Posterior cingulate gyrus (tissue), 11 donors: Measurements from ENCODE around the gene ANXA11.
"Not testable (repeated sequence)": the region's sequence is repeated elsewhere in the genome, so short reads cannot be mapped to it uniquely, and the experiment has no call there.

Source experiments
- DNase-seq, 10 donors: peaks; one replicate each; pipeline versions ENCODE4 v3.0.0 to v3.0.0-alpha.2; 2020 to 2021; ENCODE audit warnings: mixed read lengths in 3 of 10
- intact Hi-C: fragments of 100-400 bp; cut with DNase I; formaldehyde crosslinking; loops from one replicate; pipeline ENCODE4 v1.15.1; 2023

ANXA11 gene

DNA sequence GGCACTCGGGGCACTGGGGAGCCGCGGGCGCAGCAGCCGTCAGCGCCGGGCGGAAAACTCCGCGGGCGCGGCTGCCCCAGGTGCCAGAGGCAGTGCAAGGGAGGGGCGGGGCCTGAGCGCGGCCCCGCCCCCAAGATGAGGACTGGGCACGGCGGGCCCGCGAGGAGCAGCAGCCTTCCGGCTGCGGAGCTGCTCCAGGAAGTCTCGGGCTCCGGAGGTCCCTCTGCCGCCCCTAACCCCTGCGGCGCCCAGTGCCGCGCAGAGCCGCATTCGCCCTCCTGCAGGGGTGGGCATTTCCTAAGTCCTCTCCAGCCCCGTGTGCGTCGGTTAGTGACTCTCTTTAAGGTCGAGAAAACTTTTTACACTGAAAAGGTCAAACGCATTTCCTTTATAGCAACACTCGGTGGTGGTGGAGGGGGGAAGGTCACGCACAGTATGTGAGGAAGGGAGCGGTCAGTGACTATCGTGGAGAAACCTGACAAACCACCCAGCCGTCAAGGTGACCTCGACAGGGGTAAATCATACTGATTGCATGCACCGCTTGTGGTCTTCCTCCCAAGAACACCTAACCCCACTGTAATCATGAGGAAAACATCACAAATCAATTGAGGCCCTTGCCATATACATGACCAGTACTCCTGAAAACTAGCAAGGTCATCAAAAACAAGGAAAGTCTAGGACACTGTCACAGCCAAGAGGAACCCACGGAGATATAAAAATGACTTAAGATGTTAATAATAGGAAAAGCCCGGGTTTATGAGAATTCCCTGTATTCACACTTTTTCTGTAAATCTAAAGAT is at the start of gene ANXA11:
Gene ANXA11 (minus strand): TSS at position 61 of the 800 bp plus-strand sequence. CDS start 32,676 bp downstream, outside the sequence.
- intact Hi-C loops = no loop called here
- peak in 7 of 10 donors; percentile 44 to 94 (median 66) for DNase-seq

DNA sequence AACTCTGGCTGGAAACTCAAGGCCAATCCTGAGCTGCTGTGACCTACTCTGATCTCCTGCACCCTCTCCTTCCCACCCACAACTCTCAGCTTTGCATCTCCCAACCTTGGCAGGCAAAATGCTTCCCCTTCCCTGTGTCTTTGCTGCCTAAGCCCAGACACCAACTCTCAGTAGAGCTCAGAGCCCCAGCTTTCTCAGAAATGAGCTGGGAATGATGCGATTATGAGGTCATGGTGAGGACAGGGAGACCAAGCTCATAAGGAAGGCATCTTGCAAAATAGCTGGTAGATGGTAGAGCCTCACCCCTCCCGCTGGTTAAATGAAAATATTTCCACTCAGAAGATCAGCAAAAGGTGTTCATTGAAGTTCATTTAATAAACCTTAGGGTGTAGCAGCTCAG is 49.4 kb upstream of the ANXA11 start:
- DNase-seq, intact Hi-C loops: not testable (repeated sequence)

DNA sequence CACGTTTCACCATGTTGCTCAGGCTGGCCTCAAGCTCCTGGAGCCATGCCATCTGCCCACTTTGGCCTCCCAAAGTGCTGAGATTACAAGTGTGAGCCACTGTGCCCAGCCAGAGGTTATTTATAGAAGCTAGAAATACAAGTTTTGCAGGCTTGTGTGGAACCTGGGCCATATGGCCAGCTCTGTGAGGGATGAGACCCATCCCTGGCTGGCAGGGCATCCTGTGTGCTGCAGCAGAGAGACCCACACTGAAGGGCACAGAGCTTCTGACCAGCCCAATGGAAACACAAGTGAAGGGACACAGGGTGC is 48.6 kb upstream of the ANXA11 start:
- intact Hi-C loops = not testable (repeated sequence)

DNA sequence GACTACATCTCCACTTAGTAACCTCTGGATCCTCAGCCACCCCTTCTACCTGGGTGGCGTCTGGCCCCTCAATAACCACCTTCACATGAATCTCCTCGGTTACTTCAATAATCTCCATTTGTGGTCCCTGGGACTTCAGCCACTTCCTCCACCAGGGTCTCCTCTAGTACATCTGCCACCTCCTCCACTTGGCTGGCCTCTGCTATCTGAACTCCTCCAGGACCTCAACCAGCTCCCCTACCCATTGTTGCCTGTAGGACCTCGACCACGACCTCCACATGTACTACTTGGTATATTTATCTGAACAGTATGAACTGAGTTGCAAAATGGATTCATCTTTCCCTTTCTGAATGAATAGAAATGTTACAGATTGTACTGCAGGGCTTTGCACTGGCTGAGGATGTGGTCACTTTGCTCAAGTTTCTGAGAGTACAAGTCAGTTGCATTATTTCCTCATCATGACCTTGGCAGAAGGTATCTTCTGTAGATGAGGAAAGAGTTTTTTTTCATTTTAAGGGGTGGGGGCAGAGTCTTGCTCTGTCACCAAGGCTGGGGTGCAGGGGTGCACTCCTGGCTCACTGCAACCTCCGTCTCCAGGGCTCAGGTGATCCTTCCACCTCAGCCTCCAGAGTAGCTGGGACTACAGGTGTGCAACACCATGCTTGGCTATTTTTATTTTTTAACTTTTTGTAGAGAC is 48.1 kb upstream of the ANXA11 start:
- DNase-seq = no peak
- intact Hi-C loops = no loop called here

More for the DNA sequence above, 48.6 kb upstream of the ANXA11 start:
- not testable (repeated sequence) for DNase-seq

DNA sequence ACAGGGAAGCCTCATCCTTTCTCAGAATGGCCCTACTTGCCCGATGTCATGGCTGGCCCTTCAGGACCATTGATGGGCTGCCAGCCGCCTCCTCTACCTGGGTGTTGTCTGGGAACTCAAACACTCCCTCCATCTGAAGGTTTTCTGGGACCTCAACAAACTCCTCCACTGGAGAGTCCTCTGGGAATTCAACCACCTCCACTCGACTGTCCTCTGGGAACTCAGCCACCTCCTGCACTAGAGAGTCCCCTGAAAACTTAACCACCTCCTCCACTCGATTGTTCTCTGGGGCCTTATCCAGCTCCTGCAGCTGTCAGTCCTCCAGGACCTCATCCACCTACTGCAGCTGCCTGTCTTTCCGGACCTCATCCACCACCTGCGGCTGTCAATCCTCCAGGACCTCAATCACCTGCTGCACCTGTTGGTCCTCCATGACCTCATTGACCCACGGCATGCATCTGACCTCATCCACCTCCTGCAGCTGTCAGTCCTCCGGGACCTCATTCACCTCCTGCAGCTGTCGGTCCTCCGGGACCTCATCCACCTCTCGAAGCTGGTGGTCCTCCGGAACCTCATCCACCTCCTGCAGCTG is 47.1 kb upstream of the ANXA11 start:
- no peak for DNase-seq

DNA sequence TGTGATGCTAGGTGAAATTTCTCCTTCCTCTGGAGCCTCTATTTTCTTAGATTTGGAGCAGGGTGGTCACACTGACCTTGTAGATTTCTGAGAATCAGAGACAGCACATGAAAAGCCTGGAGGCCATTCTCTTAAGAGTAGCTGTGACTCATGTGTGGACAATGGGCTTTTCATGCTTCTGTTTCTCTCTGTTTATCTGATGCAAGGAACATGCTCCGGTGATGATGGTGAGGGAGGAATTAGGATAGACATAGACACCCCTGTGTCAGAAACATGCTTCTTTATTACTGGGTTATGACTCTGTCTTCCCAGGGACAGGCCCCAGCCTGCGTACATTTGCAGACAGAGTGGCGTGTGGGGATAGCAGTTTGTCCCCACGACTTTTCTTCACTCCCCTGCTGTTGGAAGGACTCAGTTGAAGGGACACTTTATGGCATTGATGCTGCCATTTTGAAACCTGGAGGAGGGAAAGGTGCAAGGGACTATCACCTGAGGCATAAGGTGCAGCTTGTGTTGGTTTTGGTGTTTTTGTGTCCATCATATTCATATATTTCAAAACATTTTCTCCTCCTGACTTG is 46.5 kb upstream of the ANXA11 start:
- DNase-seq = not testable (repeated sequence)

More for the DNA sequence above, 47.1 kb upstream of the ANXA11 start:
- intact Hi-C loops = no loop called here

GRCh38 chr10:80250399-80250798 is 45.1 kb upstream of the ANXA11 start:
- intact Hi-C loops = not testable (repeated sequence)

More for the DNA sequence above, 46.5 kb upstream of the ANXA11 start:
- intact Hi-C loops = not testable (repeated sequence)

DNA sequence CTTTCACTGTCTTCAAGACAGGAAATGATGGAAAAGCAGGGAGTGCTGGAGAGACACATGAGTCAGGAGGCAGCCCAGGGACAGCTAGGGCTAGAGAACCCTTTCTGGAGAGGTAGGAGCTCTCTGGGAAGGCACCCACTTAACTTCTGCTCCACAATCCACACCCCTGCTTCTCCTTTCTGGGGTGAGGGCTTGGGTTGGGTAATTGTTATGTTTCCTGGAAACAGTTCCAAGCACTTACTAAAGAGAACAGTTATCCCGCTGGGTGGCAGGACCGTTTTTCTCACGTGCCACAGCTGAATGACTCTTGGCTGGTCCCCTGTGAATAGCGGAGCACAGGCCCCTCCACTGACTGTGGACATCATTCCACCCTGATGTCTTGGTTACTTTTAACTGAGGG is 44.6 kb upstream of the ANXA11 start:
- intact Hi-C loops = not testable (repeated sequence)

More at GRCh38 chr10:80250399-80250798, 45.1 kb upstream of the ANXA11 start:
- not testable (repeated sequence) for DNase-seq

GRCh38 chr10:80247611-80248010 is 42.3 kb upstream of the ANXA11 start:
- DNase-seq, intact Hi-C loops: not testable (repeated sequence)

More for the DNA sequence above, 44.6 kb upstream of the ANXA11 start:
- DNase-seq = not testable (repeated sequence)

DNA sequence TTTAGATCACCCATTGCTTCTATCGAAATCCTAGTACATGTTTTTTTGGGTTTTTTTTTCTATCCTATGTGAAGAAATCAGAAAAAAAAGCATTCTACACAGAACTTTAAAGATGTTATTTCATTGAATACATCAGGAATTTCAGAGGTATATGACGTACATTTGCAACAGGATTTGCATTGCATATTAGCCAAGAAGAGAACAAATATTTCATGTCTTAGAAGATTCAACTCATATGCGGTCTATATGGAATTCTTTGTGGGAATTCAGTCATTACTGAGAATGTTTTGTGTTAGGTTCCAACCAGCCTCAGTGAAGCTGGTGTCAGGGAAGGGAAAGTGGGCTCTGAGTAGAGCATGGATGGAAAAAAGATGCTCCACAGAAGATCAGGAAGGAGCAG is 39.0 kb upstream of the ANXA11 start:
- DNase-seq, intact Hi-C loops: not testable (repeated sequence)

DNA sequence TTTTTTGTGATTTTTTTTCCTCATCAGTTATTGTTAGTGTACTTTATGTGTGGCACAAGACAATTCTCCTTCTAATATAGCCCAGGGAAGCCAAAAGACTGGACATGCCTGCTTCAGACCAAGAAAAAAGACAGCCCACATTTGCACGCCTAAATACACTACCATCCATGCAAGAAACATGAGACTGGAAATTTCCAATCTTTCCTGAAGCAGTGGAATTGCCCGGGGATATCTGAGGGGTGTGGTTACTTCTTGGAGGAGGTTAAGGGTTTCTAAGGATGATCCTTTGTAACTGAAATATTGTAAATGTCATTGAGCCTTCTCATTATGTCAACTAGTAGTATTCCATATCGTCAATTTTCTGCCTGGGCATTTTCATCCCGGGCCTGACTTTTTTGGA is 37.0 kb upstream of the ANXA11 start:
- DNase-seq, intact Hi-C loops: not testable (repeated sequence)

DNA sequence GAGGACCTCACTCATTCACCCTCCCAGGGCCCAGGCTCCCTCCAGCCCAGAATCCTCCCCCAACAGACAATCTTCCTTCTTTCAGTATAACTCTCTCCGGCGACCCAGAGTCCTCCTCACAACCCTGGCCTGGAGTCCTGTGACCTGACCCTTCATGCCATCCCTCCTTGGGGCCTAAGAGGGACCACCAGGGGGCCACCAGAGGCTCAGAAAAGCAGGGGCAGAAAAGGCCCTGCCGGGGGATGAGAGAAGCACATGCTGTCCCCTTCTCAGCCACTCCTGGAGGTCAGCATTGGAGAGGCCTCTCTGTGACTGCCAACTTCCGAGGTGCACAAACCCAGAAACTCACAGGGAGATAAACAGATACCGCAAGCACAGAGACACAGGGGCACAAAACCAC is 31.1 kb upstream of the ANXA11 start:
- DNase-seq, intact Hi-C loops: not testable (repeated sequence)

DNA sequence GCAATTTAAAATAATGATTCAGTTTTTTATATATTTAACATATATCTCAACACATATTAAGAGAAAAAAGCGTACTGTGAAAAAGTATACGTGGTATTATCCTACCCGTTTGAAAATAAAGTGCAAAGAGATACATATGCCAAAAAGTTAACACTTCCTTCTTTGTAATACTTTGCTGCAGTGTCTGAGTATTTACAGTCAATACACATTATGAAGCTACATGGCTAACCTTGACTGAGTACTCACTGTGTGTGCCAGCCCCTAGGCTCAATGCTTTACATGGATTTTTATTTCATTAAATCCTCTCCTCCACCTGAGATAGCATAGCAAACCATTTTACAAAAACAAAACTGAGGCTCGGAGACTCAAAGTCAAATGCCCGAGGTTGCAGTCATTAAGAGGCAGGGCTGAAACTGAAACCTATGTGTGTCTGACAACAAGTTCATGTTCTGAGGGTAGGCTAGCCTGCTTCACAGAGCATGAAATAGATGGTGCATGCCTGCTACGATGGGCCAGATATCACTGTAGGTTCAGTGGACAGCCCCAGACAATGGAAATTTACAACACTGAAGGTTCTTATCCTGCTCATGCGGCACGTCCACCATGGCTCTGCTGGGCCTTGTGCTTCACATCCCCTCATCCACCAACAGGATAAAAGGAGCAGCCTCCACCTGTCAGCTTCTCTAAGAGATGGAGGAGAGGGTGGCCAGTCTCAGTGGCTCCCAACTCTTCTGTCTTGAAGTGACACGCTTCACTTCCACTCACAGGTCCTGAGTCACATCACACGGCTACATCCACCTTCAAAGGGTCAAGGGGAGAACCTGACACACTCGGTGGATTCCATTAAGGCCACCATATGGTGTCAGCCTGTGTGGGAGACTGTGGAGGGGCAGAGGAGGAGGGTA is 29.2 kb upstream of the ANXA11 start:
- DNase-seq, intact Hi-C loops: not testable (repeated sequence)

DNA sequence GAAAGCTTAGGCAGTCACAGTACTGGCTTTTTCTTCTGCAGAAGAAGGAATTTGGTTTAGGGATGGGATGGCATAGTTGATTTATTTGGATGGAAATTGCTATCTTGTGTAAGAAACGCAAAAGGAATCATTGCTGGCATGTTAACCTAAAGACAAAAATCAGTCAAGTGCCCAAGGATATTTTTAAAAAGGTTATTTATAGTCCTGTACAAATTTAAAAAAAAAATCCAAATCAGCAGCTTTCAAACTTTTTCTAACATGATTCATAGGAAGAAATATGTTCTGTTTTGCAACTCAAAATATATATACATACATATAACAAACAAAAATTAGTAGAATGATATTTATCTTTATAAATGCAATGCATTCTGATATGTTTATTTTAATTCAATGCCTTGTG is 28.5 kb upstream of the ANXA11 start:
- intact Hi-C loops, DNase-seq: not testable (repeated sequence)

- intact Hi-C loops, DNase-seq: not testable (repeated sequence)
Observed at GRCh38 chr10:80226723-80227122, 21.4 kb upstream of the ANXA11 start.

- DNase-seq, intact Hi-C loops: not testable (repeated sequence)
Observed at GRCh38 chr10:80223031-80223419, 17.7 kb upstream of the ANXA11 start.

DNA sequence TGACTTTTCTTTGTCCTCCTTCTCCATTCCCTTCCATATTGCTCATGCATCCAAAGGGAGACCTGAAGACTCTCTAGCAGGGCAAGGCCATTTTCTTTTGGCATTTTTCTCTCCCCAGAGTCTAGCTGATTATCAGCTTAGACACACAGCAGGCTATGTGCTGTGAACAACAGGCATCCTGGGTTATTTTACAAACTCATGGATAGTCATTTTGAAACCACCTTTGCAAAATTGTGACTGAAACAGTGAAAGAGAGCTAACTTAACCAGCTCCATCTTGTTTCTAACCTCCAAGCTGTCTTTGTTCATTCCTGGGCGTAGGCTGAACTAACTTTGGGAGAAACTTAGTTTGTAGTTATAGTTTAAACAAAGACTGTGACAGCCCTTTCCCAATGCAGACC is 13.5 kb upstream of the ANXA11 start:
- DNase-seq, intact Hi-C loops: not testable (repeated sequence)

- intact Hi-C loops, DNase-seq: not testable (repeated sequence)
Observed at GRCh38 chr10:80214368-80214982, 9.1 kb upstream of the ANXA11 start.

- DNase-seq, intact Hi-C loops: not testable (repeated sequence)
Observed at GRCh38 chr10:80212535-80213115, 7.3 kb upstream of the ANXA11 start.
